ENCODE data around the gene COL5A3. TPM values are rescaled to one million over a fixed set of nuclear protein-coding genes. Genes with fewer than 3 reads are reported as not detected.

COL5A3 gene
- total and polyA plus RNA-seq, 2 experiments from 2014 or later, result 1.0 to 1.2 TPM

DNA sequence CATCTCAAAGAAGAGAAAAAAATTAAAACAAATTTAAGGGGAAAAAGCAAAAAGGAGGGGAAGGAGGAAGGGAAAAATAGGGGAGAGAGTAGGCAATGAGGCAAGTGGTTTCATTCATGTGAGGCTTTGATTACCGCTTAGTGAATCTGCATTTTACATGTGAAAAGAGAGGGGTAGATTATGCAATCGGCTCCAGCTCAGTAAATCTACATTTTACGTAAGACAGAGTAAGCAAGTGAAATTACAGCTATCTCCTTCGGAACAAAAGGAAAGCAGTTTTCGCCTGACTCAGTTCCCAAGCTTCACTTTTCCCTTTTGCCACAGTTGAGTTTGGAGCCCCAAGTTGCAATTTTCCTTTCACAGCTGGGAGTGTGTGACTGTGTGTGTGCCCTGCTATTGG lies 58.0 kb downstream of the COL5A3 start (continued):
- TF ChIP-seq EZH2 (IDR thresholded peaks at IDR 0.05; ENCODE audit: low read depth, unreplicated experiment) (no peak), ZNF114 (CRISPR knock-in tag; IDR thresholded peaks at IDR 0.05) (no peak), CREB1 (CRISPR knock-in tag; IDR thresholded peaks at IDR 0.05; ENCODE audit: low read depth) (no peak; the same call in 1 of the 2 replicates)
- TF ChIP-seq, protein P1, sequence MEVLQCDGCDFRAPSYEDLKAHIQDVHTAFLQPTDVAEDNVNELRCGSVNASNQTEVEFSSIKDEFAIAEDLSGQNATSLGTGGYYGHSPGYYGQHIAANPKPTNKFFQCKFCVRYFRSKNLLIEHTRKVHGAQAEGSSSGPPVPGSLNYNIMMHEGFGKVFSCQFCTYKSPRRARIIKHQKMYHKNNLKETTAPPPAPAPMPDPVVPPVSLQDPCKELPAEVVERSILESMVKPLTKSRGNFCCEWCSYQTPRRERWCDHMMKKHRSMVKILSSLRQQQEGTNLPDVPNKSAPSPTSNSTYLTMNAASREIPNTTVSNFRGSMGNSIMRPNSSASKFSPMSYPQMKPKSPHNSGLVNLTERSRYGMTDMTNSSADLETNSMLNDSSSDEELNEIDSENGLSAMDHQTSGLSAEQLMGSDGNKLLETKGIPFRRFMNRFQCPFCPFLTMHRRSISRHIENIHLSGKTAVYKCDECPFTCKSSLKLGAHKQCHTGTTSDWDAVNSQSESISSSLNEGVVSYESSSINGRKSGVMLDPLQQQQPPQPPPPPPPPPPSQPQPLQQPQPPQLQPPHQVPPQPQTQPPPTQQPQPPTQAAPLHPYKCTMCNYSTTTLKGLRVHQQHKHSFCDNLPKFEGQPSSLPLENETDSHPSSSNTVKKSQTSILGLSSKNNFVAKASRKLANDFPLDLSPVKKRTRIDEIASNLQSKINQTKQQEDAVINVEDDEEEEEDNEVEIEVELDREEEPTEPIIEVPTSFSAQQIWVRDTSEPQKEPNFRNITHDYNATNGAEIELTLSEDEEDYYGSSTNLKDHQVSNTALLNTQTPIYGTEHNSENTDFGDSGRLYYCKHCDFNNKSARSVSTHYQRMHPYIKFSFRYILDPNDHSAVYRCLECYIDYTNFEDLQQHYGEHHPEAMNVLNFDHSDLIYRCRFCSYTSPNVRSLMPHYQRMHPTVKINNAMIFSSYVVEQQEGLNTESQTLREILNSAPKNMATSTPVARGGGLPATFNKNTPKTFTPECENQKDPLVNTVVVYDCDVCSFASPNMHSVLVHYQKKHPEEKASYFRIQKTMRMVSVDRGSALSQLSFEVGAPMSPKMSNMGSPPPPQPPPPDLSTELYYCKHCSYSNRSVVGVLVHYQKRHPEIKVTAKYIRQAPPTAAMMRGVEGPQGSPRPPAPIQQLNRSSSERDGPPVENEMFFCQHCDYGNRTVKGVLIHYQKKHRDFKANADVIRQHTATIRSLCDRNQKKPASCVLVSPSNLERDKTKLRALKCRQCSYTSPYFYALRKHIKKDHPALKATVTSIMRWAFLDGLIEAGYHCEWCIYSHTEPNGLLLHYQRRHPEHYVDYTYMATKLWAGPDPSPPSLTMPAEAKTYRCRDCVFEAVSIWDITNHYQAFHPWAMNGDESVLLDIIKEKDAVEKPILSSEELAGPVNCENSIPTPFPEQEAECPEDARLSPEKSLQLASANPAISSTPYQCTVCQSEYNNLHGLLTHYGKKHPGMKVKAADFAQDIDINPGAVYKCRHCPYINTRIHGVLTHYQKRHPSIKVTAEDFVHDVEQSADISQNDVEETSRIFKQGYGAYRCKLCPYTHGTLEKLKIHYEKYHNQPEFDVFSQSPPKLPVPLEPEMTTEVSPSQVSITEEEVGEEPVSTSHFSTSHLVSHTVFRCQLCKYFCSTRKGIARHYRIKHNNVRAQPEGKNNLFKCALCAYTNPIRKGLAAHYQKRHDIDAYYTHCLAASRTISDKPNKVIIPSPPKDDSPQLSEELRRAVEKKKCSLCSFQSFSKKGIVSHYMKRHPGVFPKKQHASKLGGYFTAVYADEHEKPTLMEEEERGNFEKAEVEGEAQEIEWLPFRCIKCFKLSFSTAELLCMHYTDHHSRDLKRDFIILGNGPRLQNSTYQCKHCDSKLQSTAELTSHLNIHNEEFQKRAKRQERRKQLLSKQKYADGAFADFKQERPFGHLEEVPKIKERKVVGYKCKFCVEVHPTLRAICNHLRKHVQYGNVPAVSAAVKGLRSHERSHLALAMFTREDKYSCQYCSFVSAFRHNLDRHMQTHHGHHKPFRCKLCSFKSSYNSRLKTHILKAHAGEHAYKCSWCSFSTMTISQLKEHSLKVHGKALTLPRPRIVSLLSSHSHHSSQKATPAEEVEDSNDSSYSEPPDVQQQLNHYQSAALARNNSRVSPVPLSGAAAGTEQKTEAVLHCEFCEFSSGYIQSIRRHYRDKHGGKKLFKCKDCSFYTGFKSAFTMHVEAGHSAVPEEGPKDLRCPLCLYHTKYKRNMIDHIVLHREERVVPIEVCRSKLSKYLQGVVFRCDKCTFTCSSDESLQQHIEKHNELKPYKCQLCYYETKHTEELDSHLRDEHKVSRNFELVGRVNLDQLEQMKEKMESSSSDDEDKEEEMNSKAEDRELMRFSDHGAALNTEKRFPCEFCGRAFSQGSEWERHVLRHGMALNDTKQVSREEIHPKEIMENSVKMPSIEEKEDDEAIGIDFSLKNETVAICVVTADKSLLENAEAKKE (CRISPR knock-in tag; IDR thresholded peaks at IDR 0.05), result no peak

DNA sequence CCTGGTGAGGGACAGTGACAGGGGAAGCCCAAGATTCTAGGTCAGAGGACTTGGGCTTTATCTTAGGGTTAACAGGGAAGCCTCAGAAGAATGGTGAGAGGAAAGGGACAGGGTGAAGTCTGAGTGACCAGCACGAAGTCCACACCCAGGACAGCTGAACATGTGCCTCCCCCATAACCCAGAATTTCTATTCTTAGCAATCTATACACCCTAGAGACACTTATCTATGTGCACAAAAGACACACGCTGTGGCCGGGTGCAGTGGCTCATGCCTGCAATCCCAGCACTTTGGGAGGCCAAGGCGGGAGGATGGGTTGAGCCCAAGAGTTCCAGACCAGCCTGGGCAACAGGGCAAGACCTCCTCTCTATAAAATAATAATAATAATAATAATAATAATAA lies 62.9 kb downstream of the COL5A3 start:
- H3K4me1 Mint-ChIP-seq, result peaks cover 18% of the 10 kb centered on the region
- peaks cover 14% of the 10 kb centered on the region for H3K4me1 ChIP-seq (ENCODE audit: insufficient read depth)
- TF ChIP-seq, protein P2, sequence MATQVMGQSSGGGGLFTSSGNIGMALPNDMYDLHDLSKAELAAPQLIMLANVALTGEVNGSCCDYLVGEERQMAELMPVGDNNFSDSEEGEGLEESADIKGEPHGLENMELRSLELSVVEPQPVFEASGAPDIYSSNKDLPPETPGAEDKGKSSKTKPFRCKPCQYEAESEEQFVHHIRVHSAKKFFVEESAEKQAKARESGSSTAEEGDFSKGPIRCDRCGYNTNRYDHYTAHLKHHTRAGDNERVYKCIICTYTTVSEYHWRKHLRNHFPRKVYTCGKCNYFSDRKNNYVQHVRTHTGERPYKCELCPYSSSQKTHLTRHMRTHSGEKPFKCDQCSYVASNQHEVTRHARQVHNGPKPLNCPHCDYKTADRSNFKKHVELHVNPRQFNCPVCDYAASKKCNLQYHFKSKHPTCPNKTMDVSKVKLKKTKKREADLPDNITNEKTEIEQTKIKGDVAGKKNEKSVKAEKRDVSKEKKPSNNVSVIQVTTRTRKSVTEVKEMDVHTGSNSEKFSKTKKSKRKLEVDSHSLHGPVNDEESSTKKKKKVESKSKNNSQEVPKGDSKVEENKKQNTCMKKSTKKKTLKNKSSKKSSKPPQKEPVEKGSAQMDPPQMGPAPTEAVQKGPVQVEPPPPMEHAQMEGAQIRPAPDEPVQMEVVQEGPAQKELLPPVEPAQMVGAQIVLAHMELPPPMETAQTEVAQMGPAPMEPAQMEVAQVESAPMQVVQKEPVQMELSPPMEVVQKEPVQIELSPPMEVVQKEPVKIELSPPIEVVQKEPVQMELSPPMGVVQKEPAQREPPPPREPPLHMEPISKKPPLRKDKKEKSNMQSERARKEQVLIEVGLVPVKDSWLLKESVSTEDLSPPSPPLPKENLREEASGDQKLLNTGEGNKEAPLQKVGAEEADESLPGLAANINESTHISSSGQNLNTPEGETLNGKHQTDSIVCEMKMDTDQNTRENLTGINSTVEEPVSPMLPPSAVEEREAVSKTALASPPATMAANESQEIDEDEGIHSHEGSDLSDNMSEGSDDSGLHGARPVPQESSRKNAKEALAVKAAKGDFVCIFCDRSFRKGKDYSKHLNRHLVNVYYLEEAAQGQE (IDR thresholded peaks at IDR 0.05; ENCODE audit: unreplicated experiment), result no peak
- TF ChIP-seq EZH2 (IDR thresholded peaks at IDR 0.05; ENCODE audit: low read depth, unreplicated experiment) (no peak), ZNF331 (CRISPR knock-in tag; IDR thresholded peaks at IDR 0.05; ENCODE audit: low read depth) (no peak), STAT1 (IDR thresholded peaks at IDR 0.05; ENCODE audit: unreplicated experiment) (no peak), POLR2AphosphoS5 (IDR thresholded peaks at IDR 0.05; ENCODE audit: low read depth) (no peak), ZNF114 (CRISPR knock-in tag; IDR thresholded peaks at IDR 0.05) (no peak), NANOG (IDR thresholded peaks at IDR 0.05; ENCODE audit: borderline replicate concordance) (no peak), EZH2phosphoT487 (IDR thresholded peaks at IDR 0.05; ENCODE audit: unreplicated experiment) (no peak), CREB1 (CRISPR knock-in tag; IDR thresholded peaks at IDR 0.05; ENCODE audit: low read depth) (no peak)
- TF ChIP-seq, protein P3, sequence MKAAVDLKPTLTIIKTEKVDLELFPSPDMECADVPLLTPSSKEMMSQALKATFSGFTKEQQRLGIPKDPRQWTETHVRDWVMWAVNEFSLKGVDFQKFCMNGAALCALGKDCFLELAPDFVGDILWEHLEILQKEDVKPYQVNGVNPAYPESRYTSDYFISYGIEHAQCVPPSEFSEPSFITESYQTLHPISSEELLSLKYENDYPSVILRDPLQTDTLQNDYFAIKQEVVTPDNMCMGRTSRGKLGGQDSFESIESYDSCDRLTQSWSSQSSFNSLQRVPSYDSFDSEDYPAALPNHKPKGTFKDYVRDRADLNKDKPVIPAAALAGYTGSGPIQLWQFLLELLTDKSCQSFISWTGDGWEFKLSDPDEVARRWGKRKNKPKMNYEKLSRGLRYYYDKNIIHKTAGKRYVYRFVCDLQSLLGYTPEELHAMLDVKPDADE (IDR thresholded peaks at IDR 0.05), result no peak

More for the DNA sequence above, 62.9 kb downstream of the COL5A3 start:
- no peak overlapping the region for H3K4me2 ChIP-seq
- H3K36me3 ChIP-seq (ENCODE audit: insufficient read depth), result no peaks in the 10 kb centered on the region
- H3K9me3 Mint-ChIP-seq, result peaks cover 2% of the 10 kb centered on the region; the same call in 2 of the 3 replicates
- H4K20me1 ChIP-seq (replicated peaks; ENCODE audit: insufficient read depth), result no peaks in the 10 kb centered on the region
- no peaks in the 10 kb centered on the region for H3K79me2 ChIP-seq (replicated peaks; ENCODE audit: insufficient read depth)
- no peak overlapping the region for H3K4me3 Mint-ChIP-seq
- DNase-seq (ENCODE audit: low spot score), result no peak
- no peak overlapping the region for H3K4me3 ChIP-seq
- H3K9me2 ChIP-seq (ENCODE audit: insufficient read depth), result no peaks in the 10 kb centered on the region
- peaks cover 6% of the 10 kb centered on the region for H3K27me3 Mint-ChIP-seq (ENCODE audit: insufficient read depth, low read depth, poor library complexity)
- H3K36me3 Mint-ChIP-seq (ENCODE audit: low read depth), result no peaks in the 10 kb centered on the region
- H2AFZ ChIP-seq, result no peak overlapping the region
- H3K27me3 ChIP-seq (ENCODE audit: insufficient read depth), result no peaks in the 10 kb centered on the region
- no peaks in the 10 kb centered on the region for H3F3A ChIP-seq (replicated peaks; ENCODE audit: low read depth)
- ATAC-seq, result no peak
- H3K27ac ChIP-seq (ENCODE audit: low read depth), result no peak overlapping the region
- no peak overlapping the region for H3K27ac Mint-ChIP-seq
